SK-N-SH (cell line): ENCODE measurements around the gene NAV2. TPM values are rescaled to one million over a fixed set of nuclear protein-coding genes. Genes with fewer than 3 reads are reported as not detected.
A peak's percentile ranks its signal among the peaks of the same experiment; 100 is the strongest.

Source experiments
- CTCF ChIA-PET: fragments of 300-600, 350-600 bp; formaldehyde crosslinking; extraction: SDS; loops from one replicate; lab custom pipeline; 2021; lab: Yijun Ruan, JAX
- POLR2A ChIA-PET: fragments of 350-600 bp; sonication (Branson Sonifier 250); formaldehyde crosslinking; extraction: SDS; loops from one replicate; lab custom pipeline; 2020; ENCODE audit warnings: antibody characterized with exemption, inconsistent platforms; lab: Yijun Ruan, JAX
- DNase-seq: peaks from one replicate; pipeline ENCODE4 v3.0.0; 2012
- H2AFZ ChIP-seq: fragments of 200-600 bp; sonication (generic); 2 replicates; pipeline ENCODE4 v1.8.1; 2016; ENCODE audit warnings: antibody characterized with exemption, mild to moderate bottlenecking, low read depth
- H3F3A ChIP-seq: fragments of 200-600 bp; sonication (generic); replicated peaks from 2 replicates; pipeline ENCODE3; 2016; ENCODE audit warnings: antibody characterized with exemption, mild to moderate bottlenecking; ENCODE audit not compliant: insufficient read depth
- H3K27ac ChIP-seq, 2 experiments: fragments of 200-500 bp in 1 of 2; fragments of 200-600 bp in 1 of 2; sonication (Bioruptor generic) in 1 of 2; sonication (generic), shearing (Covaris generic) in 1 of 2; 2 replicates each; pipeline versions ENCODE4 v1.5.1 to v1.6.1; 2014 to 2016; ENCODE audit warnings: low read depth in 2 of 2, inconsistent platforms in 1 of 2, low read length in 1 of 2, mild to moderate bottlenecking in 1 of 2, mixed read lengths in 1 of 2
- H3K27me3 ChIP-seq: fragments of 200-600 bp; sonication (generic), shearing (Covaris generic); 2 replicates; pipeline ENCODE4 v1.6.1; 2016; ENCODE audit warnings: mixed run types; ENCODE audit not compliant: insufficient read depth
- H3K36me3 ChIP-seq, 2 experiments: fragments of 200-500 bp in 1 of 2; fragments of 200-600 bp in 1 of 2; sonication (Bioruptor generic) in 1 of 2; sonication (generic) in 1 of 2; replicated peaks in 1 of 2; 2 replicates each; pipeline versions ENCODE3 to v1.5.1; 2014 to 2016; ENCODE audit warnings: low read length in 1 of 2, mild to moderate bottlenecking in 1 of 2; ENCODE audit not compliant: insufficient read depth in 2 of 2, control insufficient read depth in 1 of 2
- H3K4me1 ChIP-seq, 2 experiments: fragments of 200-500 bp in 1 of 2; fragments of 200-600 bp in 1 of 2; sonication (Bioruptor generic) in 1 of 2; sonication (generic), shearing (Covaris generic) in 1 of 2; 2 replicates each; pipeline versions ENCODE4 v1.5.1 to v1.6.1; 2014 to 2016; ENCODE audit warnings: low read depth in 1 of 2, low read length in 1 of 2, mixed run types in 1 of 2; ENCODE audit not compliant: insufficient read depth in 2 of 2, control insufficient read depth in 1 of 2
- H3K4me2 ChIP-seq: fragments of 200-600 bp; sonication (generic), shearing (Covaris generic); 2 replicates; pipeline ENCODE4 v1.6.1; 2017; ENCODE audit warnings: mixed run types
- H3K4me3 ChIP-seq, 2 experiments: fragments of 200-500 bp in 1 of 2; fragments of 200-600 bp in 1 of 2; sonication (Bioruptor generic) in 1 of 2; sonication (generic), shearing (Covaris generic) in 1 of 2; 2 replicates each; pipeline versions ENCODE4 v1.5.1 to v1.8.1; 2014 to 2016; ENCODE audit warnings: low read depth in 2 of 2, inconsistent platforms in 1 of 2, low read length in 1 of 2, mild to moderate bottlenecking in 1 of 2, mixed read lengths in 1 of 2, moderate library complexity in 1 of 2
- H3K79me2 ChIP-seq: fragments of 200-600 bp; sonication (generic); 2 replicates; pipeline ENCODE4 v1.8.1; 2017; ENCODE audit warnings: mild to moderate bottlenecking; ENCODE audit not compliant: insufficient read depth
- H3K9ac ChIP-seq: fragments of 200-600 bp; sonication (generic); 2 replicates; pipeline ENCODE4 v1.6.1; 2017; ENCODE audit warnings: mixed run types
- H3K9me2 ChIP-seq: fragments of 200-600 bp; sonication (generic); 2 replicates; pipeline ENCODE4 v1.6.1; 2017; ENCODE audit warnings: mixed run types
- H3K9me3 ChIP-seq: fragments of 200-600 bp; sonication (generic); 2 replicates; pipeline ENCODE4 v1.6.1; 2017; ENCODE audit warnings: mixed run types, mild to moderate bottlenecking, moderate library complexity
- H4K20me1 ChIP-seq: fragments of 200-600 bp; sonication (generic); 2 replicates; pipeline ENCODE4 v1.6.1; 2017; ENCODE audit warnings: mild to moderate bottlenecking, mixed run types; ENCODE audit not compliant: insufficient read depth
- CHD2 ChIP-seq: fragments of 150-350 bp; IDR thresholded peaks from 2 replicates; pipeline ENCODE4 v1.6.1; 2018; ENCODE audit warnings: low read length; ENCODE audit not compliant: partially characterized antibody
- CTCF ChIP-seq: fragments of 200-600 bp; sonication (generic); IDR thresholded peaks from 2 replicates; pipeline ENCODE4 v1.6.1; 2017; ENCODE audit warnings: antibody characterized with exemption, mild to moderate bottlenecking, moderate library complexity
- ELF1 ChIP-seq: IDR thresholded peaks from 2 replicates; pipeline ENCODE4 v1.4.0; 2012
- EP300 ChIP-seq, 2 experiments: IDR thresholded peaks; 2 replicates each; pipeline versions ENCODE4 v1.4.0 to v1.6.1; 2012; ENCODE audit warnings: borderline replicate concordance in 1 of 2, low read depth in 1 of 2, low read length in 1 of 2
- EZH2phosphoT487 ChIP-seq: fragments of 200-600 bp; sonication (generic); IDR thresholded peaks from 2 replicates; pipeline ENCODE4 v1.6.1; 2017; ENCODE audit warnings: low read depth, mixed run types, mild to moderate bottlenecking, antibody characterized with exemption, moderate library complexity, borderline replicate concordance
- FOXJ3 ChIP-seq: sonication (generic); formaldehyde crosslinking; IDR thresholded peaks from 2 replicates; pipeline ENCODE4 v1.5.1; 2020; ENCODE audit warnings: mild to moderate bottlenecking, missing genetic modification reagents
- GATA2 ChIP-seq: sonication (generic); formaldehyde crosslinking; IDR thresholded peaks from 2 replicates; pipeline ENCODE4 v1.5.0; 2020; ENCODE audit warnings: mild to moderate bottlenecking, missing genetic modification reagents
- IRF3 ChIP-seq: fragments of 150-350 bp; IDR thresholded peaks from 2 replicates; pipeline ENCODE4 v1.6.1; 2016; ENCODE audit warnings: mild to moderate bottlenecking, low read depth, low read length
- MAX ChIP-seq: IDR thresholded peaks from 2 replicates; pipeline ENCODE4 v1.4.0; 2012; ENCODE audit warnings: low read depth
- MEF2A ChIP-seq: IDR thresholded peaks from 2 replicates; pipeline ENCODE4 v1.4.0; 2012; ENCODE audit warnings: low read depth, borderline replicate concordance
- MXI1 ChIP-seq: IDR thresholded peaks from 2 replicates; pipeline ENCODE4 v1.6.1; 2012; ENCODE audit warnings: mild to moderate bottlenecking, low read depth, low read length, improper control_type of control experiment
- NRF1 ChIP-seq: IDR thresholded peaks from 2 replicates; pipeline ENCODE4 v1.6.1; 2012; ENCODE audit warnings: low read depth, mild to moderate bottlenecking, low read length
- PBX3 ChIP-seq: IDR thresholded peaks from 2 replicates; pipeline ENCODE4; 2012
- RAD21 ChIP-seq: IDR thresholded peaks from 2 replicates; pipeline ENCODE4 v1.6.1; 2012; ENCODE audit warnings: mild to moderate bottlenecking, low read length
- RFX5 ChIP-seq: IDR thresholded peaks from 2 replicates; pipeline ENCODE4 v1.6.1; 2012; ENCODE audit warnings: mild to moderate bottlenecking, improper control_type of control experiment, low read length
- SIN3A ChIP-seq: IDR thresholded peaks from 2 replicates; pipeline ENCODE4 v1.6.1; 2012; ENCODE audit warnings: low read depth, mild to moderate bottlenecking, low read length, moderate library complexity, borderline replicate concordance
- SMC3 ChIP-seq: IDR thresholded peaks from 2 replicates; pipeline ENCODE4 v1.6.1; 2012; ENCODE audit warnings: low read depth, low read length, improper control_type of control experiment
- TAF1 ChIP-seq: IDR thresholded peaks from 2 replicates; pipeline ENCODE4 v1.6.1; 2012; ENCODE audit warnings: low read depth, mild to moderate bottlenecking, low read length, moderate library complexity, borderline replicate concordance
- TCF12 ChIP-seq: IDR thresholded peaks from 2 replicates; pipeline ENCODE4 v1.4.0; 2012
- TEAD4 ChIP-seq: IDR thresholded peaks from 2 replicates; pipeline ENCODE4 v1.4.0; 2012; ENCODE audit warnings: mild to moderate bottlenecking, borderline replicate concordance; ENCODE audit not compliant: insufficient read depth
- WGBS: methylation state at CpG from one replicate; pipeline ENCODE4 v1.1.6; 2017; ENCODE audit warnings: low lambda C conversion rate; 5-methylcytosine and 5-hydroxymethylcytosine counted together
- polyA plus RNA-seq, 3 experiments: library from polyadenylated mRNA; depleted of rRNA; stranded (reverse); fragments of >200 nt; gene quantifications; 2 replicates each; pipeline ENCODE4 v1.2.3, GENCODE V29; 2012

The NAV2 gene
- polyA plus RNA-seq, 1 of the 3 experiments (the other 2 are of a cell fraction) = 26.2 TPM

GRCh38 chr11:20051469-20052399 is 339.1 kb downstream of the NAV2 start:
- DNase-seq = no peak
- Histone ChIP-seq H3K27me3 (no peaks in the 10 kb centered on the region), H3K4me3 (no peak overlapping the region), H3K36me3 (peaks cover 87% of the 10 kb centered on the region in 2 experiments), H3K9ac (no peak overlapping the region), H3F3A (peaks cover 28% of the 10 kb centered on the region), H3K79me2 (peaks cover 38% of the 10 kb centered on the region), H3K4me2 (no peak overlapping the region), H4K20me1 (no peaks in the 10 kb centered on the region), H3K4me1 (peaks cover 19 to 43% of the 10 kb centered on the region in 2 experiments; a peak in 3 of 4 replicates), H3K9me3 (no peaks in the 10 kb centered on the region), H3K9me2 (no peaks in the 10 kb centered on the region), H3K27ac (peak overlapping the region; percentile 9 to 48; a peak in 2 of 4 replicates)
- ChIA-PET CTCF (interaction anchor here (1.1 kb wide), 1 partner anchor 100 kb away, joined by 6 read pairs; no protein-coding TSS in a partner anchor), POLR2A (no interaction called here)
- TF ChIP-seq MXI1 (no peak), TAF1 (no peak), RAD21 (no peak), IRF3 (no peak), RFX5 (no peak), SMC3 (no peak), EZH2phosphoT487 (no peak), MAX (no peak), TEAD4 (no peak), CTCF (no peak), ELF1 (no peak), FOXJ3 (no peak)
- TF ChIP-seq, all 33 proteins: peak for 0
- no peak overlapping the region for H2AFZ ChIP-seq
- WGBS = 97% methylated on average over 5 of the region's 5 CpGs

GRCh38 chr11:20053572-20053971 is 340.9 kb downstream of the NAV2 start:
- ChIA-PET POLR2A (no interaction called here), CTCF (no interaction called here)
- Histone ChIP-seq H3K9me2 (no peaks in the 10 kb centered on the region), H3K9ac (no peak overlapping the region), H2AFZ (no peak overlapping the region), H3K4me1 (peaks cover 19 to 55% of the 10 kb centered on the region in 2 experiments; a peak in 3 of 4 replicates), H3K36me3 (peaks cover 87 to 93% of the 10 kb centered on the region in 2 experiments), H3K27ac (peak overlapping the region in 1 of 2 experiments; percentile 28; a peak in 1 of 4 replicates), H3K4me3 (no peak overlapping the region), H3K79me2 (peaks cover 23% of the 10 kb centered on the region), H3F3A (peaks cover 42% of the 10 kb centered on the region), H3K9me3 (no peaks in the 10 kb centered on the region), H3K27me3 (no peaks in the 10 kb centered on the region), H4K20me1 (no peaks in the 10 kb centered on the region), H3K4me2 (no peak overlapping the region)
- no peak for DNase-seq
- WGBS = 98% methylated on average over 4 of the region's 4 CpGs
- TF ChIP-seq FOXJ3 (no peak), IRF3 (no peak), TCF12 (no peak), MAX (no peak), SIN3A (no peak), TEAD4 (no peak), EZH2phosphoT487 (no peak), ELF1 (no peak), NRF1 (no peak), PBX3 (no peak), CHD2 (no peak), GATA2 (CRISPR knock-in tag) (no peak), MEF2A (no peak), EP300 (IDR thresholded peaks at IDR 0.05; ENCODE audit: borderline replicate concordance in 1 of 2, low read depth in 1 of 2, low read length in 1 of 2) (no peak)
